OCI-LY7 (cell line): Measurements from ENCODE around the gene SMIM44. TPM values are rescaled to one million over a fixed set of nuclear protein-coding genes. Genes with fewer than 3 reads are reported as not detected.
"Not testable (repeated sequence)": the region's sequence is repeated elsewhere in the genome, so short reads cannot be mapped to it uniquely, and the experiment has no call there.

Experiments
- BruUV-seq: library from RNA; stranded (reverse); fragments of 400-500 nt; replicated peaks from 2 replicates; lab custom pipeline; 2021; lab: Mats Ljungman, UMichigan
- CTCF ChIA-PET: fragments of 300-600 bp; sonication (Branson Sonifier 250); formaldehyde crosslinking; loops from one replicate; lab custom pipeline; 2022; ENCODE audit warnings: antibody characterized with exemption; ENCODE audit not compliant: unreplicated experiment; lab: Charles Lee
- POLR2A ChIA-PET: fragments of 300-600 bp; sonication (Branson Sonifier 250); formaldehyde crosslinking; loops from one replicate; lab custom pipeline; 2022; ENCODE audit warnings: antibody characterized with exemption; lab: Charles Lee
- DNase-seq: peaks from one replicate; pipeline ENCODE4 v3.0.0-alpha.2; 2015; ENCODE audit warnings: low spot score
- H2AFZ ChIP-seq: fragments of 200-600 bp; sonication (generic), shearing (Covaris generic); 2 replicates; pipeline ENCODE4 v1.6.1; 2014; ENCODE audit warnings: mild to moderate bottlenecking, antibody characterized with exemption, low read length, moderate library complexity
- H3K27ac ChIP-seq: fragments of 200-600 bp; sonication (generic); 2 replicates; pipeline ENCODE4 v1.5.1; 2014; ENCODE audit warnings: mixed run types, low read depth, mild to moderate bottlenecking, moderate library complexity, low read length, inconsistent platforms; ENCODE audit not compliant: poor library complexity, severe bottlenecking
- H3K36me3 ChIP-seq: fragments of 200-600 bp; sonication (generic); 2 replicates; pipeline ENCODE4 v1.6.1; 2014; ENCODE audit warnings: mild to moderate bottlenecking, antibody characterized with exemption, low read length, moderate library complexity, mixed read lengths; ENCODE audit not compliant: insufficient read depth
- H3K4me1 ChIP-seq: fragments of 200-600 bp; sonication (generic); 2 replicates; pipeline ENCODE4 v1.5.1; 2014; ENCODE audit warnings: mild to moderate bottlenecking, low read length; ENCODE audit not compliant: insufficient read depth, poor library complexity, severe bottlenecking
- H3K4me2 ChIP-seq: fragments of 200-600 bp; sonication (generic); 2 replicates; pipeline ENCODE4 v1.6.1; 2014; ENCODE audit warnings: mild to moderate bottlenecking, low read length
- H3K4me3 ChIP-seq: fragments of 200-600 bp; sonication (generic); 2 replicates; pipeline ENCODE4 v1.5.1; 2014; ENCODE audit warnings: mild to moderate bottlenecking, low read depth, low read length; ENCODE audit not compliant: poor library complexity, severe bottlenecking
- H3K79me2 ChIP-seq: fragments of 200-600 bp; sonication (generic); 2 replicates; pipeline ENCODE4 v1.6.1; 2016; ENCODE audit warnings: low read depth, mild to moderate bottlenecking, low read length, moderate library complexity, mixed read lengths; ENCODE audit not compliant: insufficient read depth
- H3K9me2 ChIP-seq: fragments of 200-600 bp; sonication (generic); 2 replicates; pipeline ENCODE4 v1.6.1; 2016; ENCODE audit warnings: mild to moderate bottlenecking, low read length, mixed read lengths; ENCODE audit not compliant: insufficient read depth
- H3K9me3 ChIP-seq: fragments of 200-600 bp; sonication (generic); 2 replicates; pipeline ENCODE4 v1.6.1; 2014; ENCODE audit warnings: mild to moderate bottlenecking, mixed run types, low read length, mixed read lengths
- H4K20me1 ChIP-seq: fragments of 200-600 bp; sonication (generic); 2 replicates; pipeline ENCODE4 v1.6.1; 2014; ENCODE audit warnings: mild to moderate bottlenecking, antibody characterized with exemption, low read length, moderate library complexity, mixed read lengths; ENCODE audit not compliant: insufficient read depth
- CTCF ChIP-seq: fragments of 200-600 bp; sonication (generic); conservative IDR thresholded peaks from 2 replicates; pipeline ENCODE4 v1.5.1; 2014; ENCODE audit warnings: mild to moderate bottlenecking, antibody characterized with exemption, low read length, moderate library complexity, mixed read lengths
- EZH2phosphoT487 ChIP-seq: fragments of 200-600 bp; sonication (generic); IDR thresholded peaks from 2 replicates; pipeline ENCODE4 v1.6.1; 2018; ENCODE audit warnings: low read depth, borderline replicate concordance, mild to moderate bottlenecking, mixed run types, antibody characterized with exemption, low read length, moderate library complexity, mixed read lengths
- intact Hi-C: fragments of 100-400 bp; cut with micrococcal nuclease; formaldehyde crosslinking; loops from one replicate; pipeline ENCODE4 v1.10.0; 2022; ENCODE audit not compliant: unreplicated experiment
- total RNA-seq, 2 experiments: library from RNA; depleted of rRNA in 1 of 2; stranded (reverse); fragments of >200 nt in 1 of 2; shearing (Covaris generic) in 1 of 2; gene quantifications; 2 replicates each; pipeline ENCODE4 v1.2.3, GENCODE V29; 2014 to 2022

Gene SMIM44
- total RNA-seq, 2 experiments from 2014 or later, result not detected

- H4K20me1 ChIP-seq, result no peaks in the 10 kb centered on the region
- no peak overlapping the region for H3K4me2 ChIP-seq
- intact Hi-C loops, result no loop called here
- no peaks in the 10 kb centered on the region for H3K36me3 ChIP-seq
- H3K9me3 ChIP-seq, result no peaks in the 10 kb centered on the region
- CTCF ChIA-PET, result no interaction called here
- no peaks in the 10 kb centered on the region for H3K4me1 ChIP-seq
- H3K27ac ChIP-seq, result no peak overlapping the region
- POLR2A ChIA-PET, result no interaction called here
- H3K4me3 ChIP-seq, result no peak overlapping the region
- BruUV-seq, result no TSS peak
- no peak overlapping the region for H2AFZ ChIP-seq
- no peaks in the 10 kb centered on the region for H3K9me2 ChIP-seq
- no peak for DNase-seq
- TF ChIP-seq EZH2phosphoT487 (no peak), CTCF (no peak)
- no peaks in the 10 kb centered on the region for H3K79me2 ChIP-seq
These were observed 34.5 kb downstream of the SMIM44 start for GRCh38 chr19:3448616-3449334.

GRCh38 chr19:3446657-3447056, 36.6 kb downstream of the SMIM44 start:
- H3K79me2 ChIP-seq, H3K4me1 ChIP-seq, H3K36me3 ChIP-seq, POLR2A ChIA-PET, H3K27ac ChIP-seq, H3K4me3 ChIP-seq, BruUV-seq, H4K20me1 ChIP-seq, DNase-seq, H2AFZ ChIP-seq, intact Hi-C loops, H3K9me2 ChIP-seq, H3K4me2 ChIP-seq, H3K9me3 ChIP-seq, CTCF ChIA-PET: not testable (repeated sequence)

DNA sequence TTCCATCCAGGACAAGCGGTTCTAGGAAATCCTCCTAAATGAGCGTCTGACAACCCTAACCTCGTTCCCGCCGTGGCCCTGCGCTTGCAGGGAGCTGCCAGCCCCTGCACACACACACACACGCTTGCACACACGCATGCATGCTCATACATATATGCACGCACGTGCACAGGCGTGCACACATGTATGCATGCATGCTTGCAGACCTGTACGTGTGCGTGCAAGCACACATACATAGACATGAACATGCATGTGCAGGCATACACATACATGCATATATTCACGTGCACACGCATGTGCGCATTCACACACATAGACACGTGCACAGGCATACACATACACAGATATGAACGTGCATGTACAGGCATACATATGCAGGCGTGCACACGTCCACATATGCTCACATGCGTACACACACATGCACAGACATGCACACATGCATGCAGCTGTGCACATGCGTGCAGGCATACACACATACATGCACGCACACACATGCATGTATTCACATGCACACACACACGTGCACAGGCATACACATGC, 38.5 kb downstream of the SMIM44 start:
- CTCF ChIA-PET, result no interaction called here
- Histone ChIP-seq H3K9me2 (no peaks in the 10 kb centered on the region), H3K4me2 (no peak overlapping the region), H3K27ac (no peak overlapping the region), H3K9me3 (no peaks in the 10 kb centered on the region), H3K4me1 (no peaks in the 10 kb centered on the region), H3K36me3 (no peaks in the 10 kb centered on the region), H2AFZ (no peak overlapping the region), H3K4me3 (no peak overlapping the region), H3K79me2 (no peaks in the 10 kb centered on the region), H4K20me1 (no peaks in the 10 kb centered on the region)
- POLR2A ChIA-PET, result no interaction called here
- BruUV-seq, result no TSS peak
- intact Hi-C loops, result loop anchor here (5.0 kb wide), 1 partner anchor 117 kb away; no protein-coding TSS in a partner anchor
- TF ChIP-seq CTCF (no peak), EZH2phosphoT487 (no peak)
- DNase-seq, result no peak
